Psoas muscle (tissue), 8 donors: ENCODE measurements around the gene KRT28. TPM values are rescaled to one million over a fixed set of nuclear protein-coding genes. Genes with fewer than 3 reads are reported as not detected.

Experiments
- ATAC-seq, 4 donors: fragments of 200-7000 bp; cut with Tn5 transposase; one replicate each; pipeline ENCODE4 v1.9.1; 2020; ENCODE audit warnings: moderate library complexity in 3 of 4, mild to moderate bottlenecking in 2 of 4
- DNase-seq, 2 donors: peaks; one replicate each; pipeline ENCODE4 v3.0.0-alpha.2; 2020
- H3K27ac ChIP-seq: fragments of 200-600 bp; one replicate; pipeline ENCODE4 v1.8.0; 2022
- H3K27me3 ChIP-seq, 3 donors: fragments of 200-600 bp in 1 of 3; one replicate each; pipeline versions ENCODE4 v1.6.1 to v1.8.0; 2013 to 2022; ENCODE audit warnings: low read length in 2 of 3, mild to moderate bottlenecking in 2 of 3, moderate library complexity in 1 of 3; ENCODE audit not compliant: insufficient read depth in 3 of 3
- H3K36me3 ChIP-seq, 2 donors: fragments of 200-600 bp in 1 of 2; one replicate each; pipeline versions ENCODE4 v1.6.1 to v1.8.0; 2013 to 2022; ENCODE audit warnings: low read depth in 1 of 2, mild to moderate bottlenecking in 1 of 2, moderate library complexity in 1 of 2; ENCODE audit not compliant: insufficient read depth in 1 of 2
- H3K4me1 ChIP-seq: fragments of 200-600 bp; one replicate; pipeline ENCODE4 v1.8.0; 2022
- H3K4me3 ChIP-seq: fragments of 200-600 bp; one replicate; pipeline ENCODE4 v1.8.0; 2022; ENCODE audit warnings: mild to moderate bottlenecking
- H3K9me3 ChIP-seq: fragments of 200-600 bp; one replicate; pipeline ENCODE4 v1.8.0; 2022
- WGBS, 3 donors: extraction: QIAGEN DNeasy Blood & Tissue Kit; methylation state at CpG; one replicate each; pipeline versions ENCODE4 v1.1.6 to v1.1.7; 2013; 5-methylcytosine and 5-hydroxymethylcytosine counted together
- intact Hi-C, 2 donors: fragments of 100-400 bp; cut with DNase I; formaldehyde crosslinking; loops; one replicate each; pipeline versions ENCODE4 v1.11.0 to v1.14.2; 2022
- polyA plus RNA-seq, 3 donors: library from polyadenylated mRNA; stranded (reverse); fragments of 200-250 nt; gene quantifications; one replicate each; pipeline ENCODE4 v1.2.3, GENCODE V29; 2013
- total RNA-seq, 4 donors: library from RNA; stranded (reverse); fragmentation: NEBNext Ultra II Directional in 2 of 4; extraction: Animal tissue kit (Norgen Biotek cat#: 25700) in 2 of 4; gene quantifications; one replicate each; pipeline versions ENCODE4 v1.2.1 to v1.2.4, GENCODE V29; 2021 to 2023
- TF ChIP-seq, protein P1 (sequence below): fragments of 200-600 bp; IDR thresholded peaks from one replicate; pipeline ENCODE4 v1.8.0; 2022; ENCODE audit warnings: antibody characterized with exemption
- donor health status: healthy with polysubstance abuse.
- donor health status: DM: no; HTN: no; CAD: no; lungs with moderate emphysema.
- donor health status: Bipolar disorder and iron deficiency.
- donor health status: healthy.
- donor health status: DM: yes; HTN: yes; CAD: no.
- donor health status: DM: no; HTN: no; CAD: no.
- donor health status: DM: no; HTN: no; CAD: no.
- donor health status: DM: yes; HTN: yes; CAD: no.

Gene KRT28
- total and polyA plus RNA-seq, 7 donors: not detected

DNA sequence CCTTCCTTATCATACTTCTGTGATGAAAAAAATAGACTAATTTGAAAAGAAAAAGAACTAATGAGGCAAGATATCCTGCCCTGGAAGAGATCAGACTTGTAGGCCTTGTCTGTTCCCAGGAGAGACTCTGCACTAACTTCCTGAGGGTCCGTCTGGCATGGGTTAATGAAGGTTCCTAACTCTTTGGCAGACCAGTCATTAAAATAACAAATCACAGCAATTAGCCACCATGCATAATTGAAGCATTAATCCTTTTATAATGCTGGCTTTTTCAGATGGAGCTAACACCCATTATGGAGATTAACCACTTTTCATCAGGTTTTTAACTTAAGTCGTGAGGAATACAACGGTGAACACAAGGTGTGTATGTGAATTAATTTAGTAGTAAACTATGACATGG is 33.1 kb upstream of the KRT28 start:
- H3K4me3 ChIP-seq: no peak overlapping the region
- no peaks in the 10 kb centered on the region for H3K9me3 ChIP-seq
- no peaks in the 10 kb centered on the region for H3K4me1 ChIP-seq
- no peak for DNase-seq
- peaks cover 0 to 30% of the 10 kb centered on the region in 2 donors for H3K36me3 ChIP-seq
- no peak overlapping the region for H3K27ac ChIP-seq
- no peaks in the 10 kb centered on the region for H3K27me3 ChIP-seq
- intact Hi-C loops: no loop called here
- no peak for ATAC-seq
- WGBS, 3 donors: 62 to 72% (median 68%) methylated on average over 3 of the region's 3 CpGs
- TF ChIP-seq, protein P1, sequence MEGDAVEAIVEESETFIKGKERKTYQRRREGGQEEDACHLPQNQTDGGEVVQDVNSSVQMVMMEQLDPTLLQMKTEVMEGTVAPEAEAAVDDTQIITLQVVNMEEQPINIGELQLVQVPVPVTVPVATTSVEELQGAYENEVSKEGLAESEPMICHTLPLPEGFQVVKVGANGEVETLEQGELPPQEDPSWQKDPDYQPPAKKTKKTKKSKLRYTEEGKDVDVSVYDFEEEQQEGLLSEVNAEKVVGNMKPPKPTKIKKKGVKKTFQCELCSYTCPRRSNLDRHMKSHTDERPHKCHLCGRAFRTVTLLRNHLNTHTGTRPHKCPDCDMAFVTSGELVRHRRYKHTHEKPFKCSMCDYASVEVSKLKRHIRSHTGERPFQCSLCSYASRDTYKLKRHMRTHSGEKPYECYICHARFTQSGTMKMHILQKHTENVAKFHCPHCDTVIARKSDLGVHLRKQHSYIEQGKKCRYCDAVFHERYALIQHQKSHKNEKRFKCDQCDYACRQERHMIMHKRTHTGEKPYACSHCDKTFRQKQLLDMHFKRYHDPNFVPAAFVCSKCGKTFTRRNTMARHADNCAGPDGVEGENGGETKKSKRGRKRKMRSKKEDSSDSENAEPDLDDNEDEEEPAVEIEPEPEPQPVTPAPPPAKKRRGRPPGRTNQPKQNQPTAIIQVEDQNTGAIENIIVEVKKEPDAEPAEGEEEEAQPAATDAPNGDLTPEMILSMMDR: no peak

DNA sequence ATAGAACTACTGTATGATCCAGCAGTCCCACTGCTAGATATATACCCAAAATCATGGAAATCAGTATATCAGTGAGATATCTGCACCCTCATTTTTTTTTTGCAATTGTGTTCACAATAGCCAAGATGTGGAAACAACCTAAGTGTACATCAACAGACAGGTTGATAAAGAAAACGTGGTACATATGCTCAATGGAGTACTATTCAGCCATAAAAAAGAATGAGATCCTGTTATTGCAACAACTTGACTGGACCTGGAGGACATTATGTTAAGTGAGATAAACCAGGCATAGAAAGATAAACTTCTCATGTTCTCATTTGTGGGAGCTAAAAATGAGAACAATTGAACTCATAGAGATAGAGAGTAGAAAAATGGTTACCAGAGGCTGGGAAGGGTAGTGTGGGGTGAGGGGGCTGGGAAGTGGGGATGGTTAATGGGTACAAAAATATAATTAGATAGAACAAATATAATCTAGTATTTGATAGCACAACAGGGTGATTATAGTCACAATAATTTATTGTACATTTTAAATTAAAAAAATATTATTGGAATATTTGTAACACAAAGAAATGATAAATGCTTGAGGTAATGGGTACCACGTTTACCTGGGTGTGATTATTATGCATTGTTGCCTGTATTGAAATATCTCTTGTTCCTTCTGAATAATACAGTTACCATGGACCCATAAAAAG is 30.5 kb upstream of the KRT28 start:
- H3K27ac ChIP-seq: no peak overlapping the region

DNA sequence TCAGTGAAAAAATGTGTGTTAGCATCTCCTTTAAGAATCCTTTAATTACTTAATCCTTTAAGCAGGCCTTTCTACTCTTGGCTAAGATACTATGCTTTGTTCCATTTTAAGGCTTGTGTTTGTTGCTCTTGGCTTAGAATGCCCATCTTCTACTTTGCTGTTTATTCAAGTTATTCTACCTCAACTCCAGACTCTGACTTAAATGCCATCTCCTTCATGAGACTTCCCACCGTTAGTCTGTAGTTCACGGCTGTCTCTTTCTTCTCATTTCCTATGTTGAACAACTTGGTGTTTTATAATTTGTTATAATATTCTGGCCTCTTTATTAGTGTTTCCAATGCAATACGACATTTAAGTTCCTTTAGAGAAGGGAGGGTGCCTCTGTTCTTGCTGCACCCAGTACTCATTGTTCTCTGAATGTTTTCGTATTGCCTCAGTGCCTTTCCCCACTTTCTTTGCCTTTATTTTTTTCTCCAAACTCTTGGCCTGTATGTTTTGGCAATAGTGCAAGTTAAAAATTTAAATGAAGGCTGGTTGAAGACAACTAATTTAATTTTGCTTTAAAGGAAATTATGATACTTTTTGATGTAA is 28.8 kb upstream of the KRT28 start:
- intact Hi-C loops: no loop called here
- TF ChIP-seq, protein P1: no peak
- H3K4me3 ChIP-seq: no peak overlapping the region
- H3K4me1 ChIP-seq: no peaks in the 10 kb centered on the region
- WGBS, 3 donors: 74 to 81% (median 79%) methylated on average over 4 of the region's 4 CpGs
- H3K27me3 ChIP-seq: no peaks in the 10 kb centered on the region
- DNase-seq (no peak), ATAC-seq (no peak)
- no peak overlapping the region for H3K27ac ChIP-seq
- no peaks in the 10 kb centered on the region for H3K9me3 ChIP-seq
- H3K36me3 ChIP-seq: peaks cover 0 to 7% of the 10 kb centered on the region in 2 donors

More for the DNA sequence above, 30.5 kb upstream of the KRT28 start:
- H3K36me3 ChIP-seq: peaks cover 0 to 22% of the 10 kb centered on the region in 2 donors
- TF ChIP-seq, protein P1: no peak
- ATAC-seq (no peak), DNase-seq (no peak)
- H3K9me3 ChIP-seq: no peaks in the 10 kb centered on the region
- no peaks in the 10 kb centered on the region for H3K4me1 ChIP-seq
- H3K27me3 ChIP-seq: no peaks in the 10 kb centered on the region
- H3K4me3 ChIP-seq: no peak overlapping the region
- intact Hi-C loops: no loop called here
- WGBS, 3 donors: 88 to 91% (median 91%) methylated on average over 2 of the region's 2 CpGs

DNA sequence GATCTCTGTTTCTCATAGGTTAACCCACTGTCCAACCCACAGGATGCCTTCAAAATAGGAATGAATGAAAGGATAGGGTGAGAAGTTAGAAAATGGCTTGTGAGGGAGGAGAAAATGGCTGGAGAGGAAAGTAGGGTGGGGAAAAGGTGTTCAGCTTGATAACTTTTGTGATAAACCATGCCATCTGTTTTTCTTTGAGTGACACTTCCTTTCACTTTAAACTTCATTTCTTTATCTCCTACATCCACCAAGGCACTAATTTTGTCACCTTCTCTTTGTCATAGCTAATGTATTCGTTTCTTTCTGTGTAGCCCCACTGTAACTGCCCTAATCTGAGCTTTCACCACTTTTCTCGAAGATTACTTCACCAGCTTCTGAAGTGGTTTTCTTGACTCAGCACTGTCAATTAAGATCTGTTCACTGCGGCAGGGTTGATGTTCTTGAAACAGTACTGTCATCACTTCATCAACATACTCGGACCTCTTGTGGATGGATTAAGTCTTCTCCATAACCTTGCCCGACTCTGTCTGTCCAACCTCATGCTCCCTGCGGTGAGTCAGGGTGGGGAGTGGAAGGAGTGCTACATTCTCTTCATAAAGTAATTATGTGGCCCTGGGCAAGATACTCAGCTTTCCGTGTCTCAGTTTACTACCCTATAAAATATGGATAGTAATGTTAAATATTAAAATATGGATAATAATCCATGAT is 28.1 kb upstream of the KRT28 start:
- TF ChIP-seq, protein P1: no peak
- Histone ChIP-seq H3K27ac (no peak overlapping the region), H3K36me3 (peaks cover 0 to 7% of the 10 kb centered on the region in 2 donors), H3K9me3 (no peaks in the 10 kb centered on the region), H3K4me3 (no peak overlapping the region), H3K27me3 (no peaks in the 10 kb centered on the region), H3K4me1 (no peaks in the 10 kb centered on the region)
- ATAC-seq (no peak), DNase-seq (no peak)
- intact Hi-C loops: no loop called here
- WGBS, 3 donors: 75 to 87% (median 76%) methylated on average over 7 of the region's 7 CpGs
